HCT116 (cell line): ENCODE measurements around the gene RAB37.

Source experiments
- CTCF ChIP-seq, 3 experiments: fragments of 200-600 bp in 1 of 3; sonication (generic) in 1 of 3; IDR thresholded peaks in 2 of 3; conservative IDR thresholded peaks in 1 of 3; 2 replicates each; pipeline ENCODE4 v1.5.1; 2012 to 2017; ENCODE audit warnings: low read depth in 2 of 3, low read length in 2 of 3, antibody characterized with exemption in 1 of 3, borderline replicate concordance in 1 of 3, control low read depth in 1 of 3, mild to moderate bottlenecking in 1 of 3, mixed read lengths in 1 of 3, mixed run types in 1 of 3, moderate library complexity in 1 of 3; ENCODE audit not compliant: insufficient read depth in 1 of 3
- EZH2 ChIP-seq: fragments of 200-600 bp; sonication (generic); IDR thresholded peaks from 2 replicates; pipeline ENCODE4 v1.6.1; 2017; ENCODE audit warnings: antibody characterized with exemption, mixed run types
- EZH2phosphoT487 ChIP-seq: fragments of 200-600 bp; IDR thresholded peaks from 2 replicates; pipeline ENCODE4 v1.6.1; 2018; ENCODE audit warnings: antibody characterized with exemption, borderline replicate concordance
- FOSL1 ChIP-seq: IDR thresholded peaks from 2 replicates; pipeline ENCODE4 v1.6.1; 2012; ENCODE audit warnings: low read depth
- JUND ChIP-seq: IDR thresholded peaks from 2 replicates; pipeline ENCODE4 v1.6.1; 2012
- MAX ChIP-seq: IDR thresholded peaks from 2 replicates; pipeline ENCODE4 v1.6.1; 2012
- POLR2A ChIP-seq: IDR thresholded peaks from 2 replicates; pipeline ENCODE4 v1.7.0; 2011; ENCODE audit warnings: borderline replicate concordance; ENCODE audit not compliant: insufficient read depth, insufficient read length; ENCODE audit errors: extremely low read depth
- POLR2AphosphoS5 ChIP-seq: IDR thresholded peaks from 2 replicates; pipeline ENCODE4 v1.6.1; 2011; ENCODE audit warnings: mild to moderate bottlenecking, low read depth, low read length, moderate library complexity
- RAD21 ChIP-seq: IDR thresholded peaks from 2 replicates; pipeline ENCODE4 v1.6.1; 2012; ENCODE audit warnings: low read depth, mild to moderate bottlenecking
- SIN3A ChIP-seq: IDR thresholded peaks from 2 replicates; pipeline ENCODE4 v1.6.1; 2012; ENCODE audit warnings: low read depth
- TCF7L2 ChIP-seq: IDR thresholded peaks from 2 replicates; pipeline ENCODE4 v1.7.0; 2011; ENCODE audit warnings: borderline replicate concordance, inconsistent platforms; ENCODE audit not compliant: insufficient read depth, insufficient read length; ENCODE audit errors: extremely low read depth
- YY1 ChIP-seq: IDR thresholded peaks from 2 replicates; pipeline ENCODE4 v1.6.1; 2011; ENCODE audit warnings: low read length, low read depth, moderate library complexity, mild to moderate bottlenecking; ENCODE audit not compliant: insufficient replicate concordance; ENCODE audit errors: extremely low read depth
- ZNF274 ChIP-seq: fragments of 200-500 bp; sonication (Bioruptor generic); IDR thresholded peaks from 2 replicates; pipeline ENCODE4 v1.6.1; 2014; ENCODE audit warnings: mild to moderate bottlenecking, low read depth, low read length, inconsistent platforms

GRCh38 chr17:74776990-74777389 is 39.9 kb downstream of the RAB37 start:
- TF ChIP-seq ZNF274 (no peak), JUND (no peak), CTCF (IDR thresholded peaks at IDR 0.05 in 2 of 3, conservative IDR thresholded peaks at IDR 0.05 in 1 of 3; ENCODE audit: borderline replicate concordance in 1 of 3, insufficient read depth in 1 of 3, low read depth in 2 of 3, low read length in 2 of 3) (no peak), POLR2A (no peak), TCF7L2 (no peak), EZH2 (no peak), YY1 (no peak), RAD21 (no peak), FOSL1 (no peak), MAX (no peak), POLR2AphosphoS5 (no peak), EZH2phosphoT487 (no peak), SIN3A (no peak)
